Caco-2 (cell line): ENCODE measurements around the gene CORO2A. TPM values are rescaled to one million over a fixed set of nuclear protein-coding genes. Genes with fewer than 3 reads are reported as not detected.

Experiments
- BruUV-seq: library from RNA; stranded (reverse); fragments of 400-500 nt; replicated peaks from 2 replicates; lab custom pipeline; 2021; lab: Mats Ljungman, UMichigan
- CTCF ChIA-PET: fragments of 300-600 bp; sonication (Branson Sonifier 250); formaldehyde crosslinking; loops from one replicate; lab custom pipeline; 2022; ENCODE audit warnings: antibody characterized with exemption; lab: Charles Lee
- POLR2A ChIA-PET: fragments of 300-600 bp; sonication (Branson Sonifier 250); formaldehyde crosslinking; loops from one replicate; lab custom pipeline; 2022; ENCODE audit warnings: antibody characterized with exemption; lab: Charles Lee
- DNase-seq, 2 experiments: peaks; one replicate each; pipeline versions ENCODE4 v3.0.0 to v3.0.0-alpha.2; 2020 to 2022
- H3K27me3 ChIP-seq: replicated peaks from 2 replicates; pipeline ENCODE4 v1.6.0; 2011; ENCODE audit warnings: low read length; ENCODE audit not compliant: control insufficient read depth, insufficient read depth
- H3K36me3 ChIP-seq: 2 replicates; pipeline ENCODE4 v1.5.1; 2011; ENCODE audit warnings: low read length; ENCODE audit not compliant: control insufficient read depth, insufficient read depth
- H3K4me1 ChIP-seq: fragments of 250-450 bp; sonication (Bioruptor Pico); 2 replicates; pipeline ENCODE4 v1.5.1; 2020; ENCODE audit warnings: mild to moderate bottlenecking
- H3K4me3 ChIP-seq: 2 replicates; pipeline ENCODE4 v1.5.1; 2011; ENCODE audit warnings: low read depth, mild to moderate bottlenecking, control low read depth, low read length
- H3K9me3 ChIP-seq: fragments of 250-450 bp; sonication (Bioruptor Pico); 2 replicates; pipeline ENCODE4 v1.5.1; 2020; ENCODE audit warnings: mild to moderate bottlenecking, moderate library complexity
- H3K27ac Mint-ChIP-seq: one replicate; pipeline ENCODE4 v1.8.0; 2022; ENCODE audit warnings: mixed read lengths; ENCODE audit not compliant: unreplicated experiment
- H3K27me3 Mint-ChIP-seq: one replicate; pipeline ENCODE4 v1.8.0; 2022; ENCODE audit warnings: mixed read lengths; ENCODE audit not compliant: insufficient read depth, unreplicated experiment
- H3K36me3 Mint-ChIP-seq: one replicate; pipeline ENCODE4 v1.8.0; 2022; ENCODE audit warnings: mild to moderate bottlenecking, mixed read lengths; ENCODE audit not compliant: insufficient read depth, unreplicated experiment
- H3K4me1 Mint-ChIP-seq: one replicate; pipeline ENCODE4 v1.8.0; 2022; ENCODE audit warnings: low read depth, mixed read lengths; ENCODE audit not compliant: unreplicated experiment
- H3K4me3 Mint-ChIP-seq: one replicate; pipeline ENCODE4 v1.8.0; 2022; ENCODE audit warnings: mild to moderate bottlenecking, moderate library complexity, mixed read lengths; ENCODE audit not compliant: unreplicated experiment
- H3K9me3 Mint-ChIP-seq: one replicate; pipeline ENCODE4 v1.8.0; 2022; ENCODE audit warnings: mixed read lengths; ENCODE audit not compliant: unreplicated experiment
- CTCF ChIP-seq, 2 experiments: fragments of 200-600 bp in 1 of 2; IDR thresholded peaks; 1 replicate in 1 of 2; 2 replicates in 1 of 2; pipeline versions ENCODE4 v1.5.1 to v1.8.0; 2011 to 2022; ENCODE audit warnings: antibody characterized with exemption in 1 of 2, control low read depth in 1 of 2, inconsistent platforms in 1 of 2, low read depth in 1 of 2, low read length in 1 of 2, mild to moderate bottlenecking in 1 of 2, moderate library complexity in 1 of 2; ENCODE audit not compliant: insufficient read depth in 1 of 2, severe bottlenecking in 1 of 2, unreplicated experiment in 1 of 2
- intact Hi-C: fragments of 100-400 bp; cut with micrococcal nuclease; formaldehyde crosslinking; loops from one replicate; pipeline ENCODE4 v1.10.0; 2022; ENCODE audit not compliant: unreplicated experiment
- total RNA-seq: library from RNA; stranded (reverse); gene quantifications from 2 replicates; pipeline ENCODE4 v1.2.3, GENCODE V29; 2022

The CORO2A gene
- total RNA-seq, 1 experiment from 2014 or later: 18.9 TPM

GRCh38 chr9:98129451-98129881 lies 63.0 kb downstream of the CORO2A start:
- no peaks in the 10 kb centered on the region for H3K27me3 Mint-ChIP-seq

DNA sequence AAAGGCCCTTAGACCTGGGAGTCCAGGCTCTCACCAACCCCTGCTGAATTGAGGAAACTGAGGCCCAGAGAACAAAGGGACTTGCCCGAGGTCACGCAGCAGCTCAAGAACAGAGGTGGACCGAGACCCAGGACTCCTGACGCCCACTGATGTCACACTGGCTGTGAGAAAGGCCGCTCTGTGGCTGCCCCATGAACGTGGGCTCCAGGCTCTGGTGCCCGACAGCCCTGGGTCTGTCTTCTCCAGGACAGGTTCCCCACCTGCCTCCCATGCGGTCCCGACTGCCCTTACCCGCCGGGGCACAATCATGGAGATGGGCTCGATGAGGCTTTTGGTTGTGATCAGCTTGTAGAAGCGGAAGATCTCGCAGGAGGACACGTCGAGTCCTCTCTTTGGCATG lies 64.1 kb downstream of the CORO2A start:
- H3K4me1 Mint-ChIP-seq: no peaks in the 10 kb centered on the region
- intact Hi-C loops: no loop called here
- Histone ChIP-seq H3K4me3 (no peak overlapping the region), H3K4me1 (no peaks in the 10 kb centered on the region), H3K27me3 (no peaks in the 10 kb centered on the region), H3K36me3 (peaks cover 7% of the 10 kb centered on the region), H3K9me3 (no peaks in the 10 kb centered on the region)
- POLR2A ChIA-PET: no interaction called here
- H3K27me3 Mint-ChIP-seq: no peaks in the 10 kb centered on the region
- BruUV-seq: no TSS peak
- H3K4me3 Mint-ChIP-seq: no peak overlapping the region
- CTCF ChIA-PET: no interaction called here
- peaks cover 58% of the 10 kb centered on the region for H3K36me3 Mint-ChIP-seq
- no peak for DNase-seq
- no peak for TF ChIP-seq CTCF (IDR thresholded peaks at IDR 0.05; ENCODE audit: insufficient read depth in 1 of 2, low read depth in 1 of 2, low read length in 1 of 2, severe bottlenecking in 1 of 2, unreplicated experiment in 1 of 2)
- no peaks in the 10 kb centered on the region for H3K9me3 Mint-ChIP-seq
- H3K27ac Mint-ChIP-seq: no peak overlapping the region

More at GRCh38 chr9:98129451-98129881, 63.0 kb downstream of the CORO2A start:
- H3K36me3 Mint-ChIP-seq: peaks cover 46% of the 10 kb centered on the region
- H3K4me1 Mint-ChIP-seq: no peaks in the 10 kb centered on the region
- intact Hi-C loops: no loop called here
- Histone ChIP-seq H3K4me1 (no peaks in the 10 kb centered on the region), H3K27me3 (no peaks in the 10 kb centered on the region), H3K4me3 (no peak overlapping the region), H3K9me3 (no peaks in the 10 kb centered on the region), H3K36me3 (peaks cover 7% of the 10 kb centered on the region)
- no peak for DNase-seq
- no TSS peak for BruUV-seq
- POLR2A ChIA-PET: no interaction called here
- CTCF ChIA-PET: no interaction called here
- no peak overlapping the region for H3K4me3 Mint-ChIP-seq
- H3K9me3 Mint-ChIP-seq: no peaks in the 10 kb centered on the region
- no peak for TF ChIP-seq CTCF (IDR thresholded peaks at IDR 0.05; ENCODE audit: insufficient read depth in 1 of 2, low read depth in 1 of 2, low read length in 1 of 2, severe bottlenecking in 1 of 2, unreplicated experiment in 1 of 2)
- no peak overlapping the region for H3K27ac Mint-ChIP-seq

- Mint-ChIP-seq H3K4me1 (no peaks in the 10 kb centered on the region), H3K36me3 (peaks cover 54% of the 10 kb centered on the region), H3K27me3 (no peaks in the 10 kb centered on the region), H3K27ac (no peak overlapping the region), H3K9me3 (no peaks in the 10 kb centered on the region), H3K4me3 (no peak overlapping the region)
- BruUV-seq: no TSS peak
- intact Hi-C loops: no loop called here
- no peak for TF ChIP-seq CTCF (IDR thresholded peaks at IDR 0.05; ENCODE audit: insufficient read depth in 1 of 2, low read depth in 1 of 2, low read length in 1 of 2, severe bottlenecking in 1 of 2, unreplicated experiment in 1 of 2)
- H3K4me3 ChIP-seq: no peak overlapping the region
- ChIA-PET CTCF (no interaction called here), POLR2A (no interaction called here)
- H3K4me1 ChIP-seq: no peaks in the 10 kb centered on the region
- H3K27me3 ChIP-seq: no peaks in the 10 kb centered on the region
- H3K9me3 ChIP-seq: no peaks in the 10 kb centered on the region
- peaks cover 7% of the 10 kb centered on the region for H3K36me3 ChIP-seq
- DNase-seq: no peak
These were observed 65.2 kb downstream of the CORO2A start for GRCh38 chr9:98127226-98127625.
